Vagina (tissue), 2 donors: Measurements from ENCODE around the gene CCNJ.

ENCODE experiments used
- CTCF ChIP-seq, 3 experiments: fragments of 450-650 bp in 2 of 3; fragments of 200-600 bp in 1 of 3; sonication (generic) in 1 of 3; IDR thresholded peaks; one replicate each; pipeline ENCODE4 v1.5.1; 2017 to 2019; ENCODE audit warnings: antibody characterized with exemption in 3 of 3, mild to moderate bottlenecking in 2 of 3, moderate library complexity in 2 of 3
- POLR2A ChIP-seq, 2 donors: fragments of 450-650 bp; IDR thresholded peaks; one replicate each; pipeline ENCODE4 v1.6.1; 2017; ENCODE audit warnings: antibody characterized with exemption in 2 of 2, mild to moderate bottlenecking in 2 of 2, moderate library complexity in 2 of 2

- TF ChIP-seq POLR2A (IDR thresholded peaks at IDR 0.05) (no peak), CTCF (IDR thresholded peaks at IDR 0.05) (no peak)
Observed at GRCh38 chr10:96014473-96015102, 28.8 kb upstream of the CCNJ start.
